Body of pancreas (tissue), 4 donors: ENCODE measurements around the gene SLC26A9. TPM values are rescaled to one million over a fixed set of nuclear protein-coding genes. Genes with fewer than 3 reads are reported as not detected.
"Not testable (repeated sequence)": the region's sequence is repeated elsewhere in the genome, so short reads cannot be mapped to it uniquely, and the experiment has no call there.

Experiments used
- ATAC-seq: fragments of 150-250 bp; one replicate; pipeline ENCODE4 v1.9.1; 2016
- DNase-seq, 4 donors: peaks; one replicate each; pipeline ENCODE4 v3.0.0-alpha.2; 2019
- H3K27ac ChIP-seq, 4 donors: fragments of 200-600 bp; sonication (generic); 1 replicate in 3 of 4; 2 replicates in 1 of 4; pipeline versions ENCODE4 v1.5.1 to v1.6.1; 2016 to 2019; ENCODE audit warnings: mild to moderate bottlenecking in 1 of 4, mixed read lengths in 1 of 4, moderate library complexity in 1 of 4
- H3K27me3 ChIP-seq, 2 donors: fragments of 200-600 bp; sonication (generic); one replicate each; pipeline ENCODE4 v1.6.0; 2016; ENCODE audit warnings: mild to moderate bottlenecking in 1 of 2
- H3K36me3 ChIP-seq, 2 donors: fragments of 200-600 bp; sonication (generic); replicated peaks in 1 of 2; 2 replicates each; pipeline ENCODE4 v1.5.1; 2016; ENCODE audit warnings: low read depth in 2 of 2; ENCODE audit not compliant: insufficient read depth in 1 of 2
- H3K4me1 ChIP-seq: fragments of 200-600 bp; sonication (generic); one replicate; pipeline ENCODE4 v1.6.0; 2016
- H3K4me3 ChIP-seq, 2 donors: fragments of 200-600 bp; sonication (generic); 1 replicate in 1 of 2; 2 replicates in 1 of 2; pipeline ENCODE4 v1.5.1; 2016 to 2019
- H3K9me3 ChIP-seq, 3 donors: fragments of 200-600 bp; sonication (generic); 1 replicate in 2 of 3; 2 replicates in 1 of 3; pipeline ENCODE4 v1.5.1; 2016
- CTCF ChIP-seq, 7 experiments: fragments of 450-650 bp in 4 of 7; fragments of 200-600 bp in 3 of 7; sonication (generic) in 3 of 7; IDR thresholded peaks; one replicate each; pipeline ENCODE4 v1.5.1; 2016 to 2019; ENCODE audit warnings: antibody characterized with exemption in 7 of 7
- POLR2A ChIP-seq, 3 donors: fragments of 450-650 bp; IDR thresholded peaks; one replicate each; pipeline ENCODE4 v1.6.1; 2016; ENCODE audit warnings: antibody characterized with exemption in 3 of 3, mild to moderate bottlenecking in 2 of 3
- WGBS, 2 donors: methylation state at CpG; one replicate each; pipeline ENCODE4 v1.1.5; 2017; 5-methylcytosine and 5-hydroxymethylcytosine counted together
- intact Hi-C: fragments of 100-400 bp; cut with DNase I; formaldehyde crosslinking; loops from one replicate; pipeline ENCODE4 v1.15.1; 2023
- total RNA-seq, 2 donors: library from RNA; depleted of rRNA; stranded (reverse); fragments of >200 nt; gene quantifications; one replicate each; pipeline ENCODE4 v1.1.0, GENCODE V29; 2016

The SLC26A9 gene
- total RNA-seq, 2 donors from 2014 or later = 0.78 to 1.6 TPM

GRCh38 chr1:205880923-205881322, 62.3 kb downstream of the SLC26A9 start:
- no peaks in the 10 kb centered on the region for H3K36me3 ChIP-seq
- intact Hi-C loops = no loop called here

GRCh38 chr1:205879974-205880373, 63.3 kb downstream of the SLC26A9 start:
- H3K36me3 ChIP-seq = no peaks in the 10 kb centered on the region
- no peak overlapping the region for H3K4me3 ChIP-seq
- TF ChIP-seq POLR2A (IDR thresholded peaks at IDR 0.05) (no peak), CTCF (IDR thresholded peaks at IDR 0.05) (no peak)
- DNase-seq = no peak
- 76 to 82% methylated on average over 1 of the region's 1 CpG for WGBS, 2 donors
- intact Hi-C loops = no loop called here
- H3K27me3 ChIP-seq = no peaks in the 10 kb centered on the region
- no peaks in the 10 kb centered on the region for H3K9me3 ChIP-seq
- H3K27ac ChIP-seq = no peak overlapping the region
- ATAC-seq = no peak
- no peaks in the 10 kb centered on the region for H3K4me1 ChIP-seq

More at GRCh38 chr1:205880923-205881322, 62.3 kb downstream of the SLC26A9 start:
- TF ChIP-seq POLR2A (IDR thresholded peaks at IDR 0.05) = no peak
- TF ChIP-seq CTCF (IDR thresholded peaks at IDR 0.05) = no peak
- H3K4me1 ChIP-seq = no peaks in the 10 kb centered on the region
- no peak overlapping the region for H3K27ac ChIP-seq
- no peak for ATAC-seq
- H3K9me3 ChIP-seq = no peaks in the 10 kb centered on the region
- H3K4me3 ChIP-seq = no peak overlapping the region
- no peak for DNase-seq
- H3K27me3 ChIP-seq = no peaks in the 10 kb centered on the region

- TF ChIP-seq CTCF (IDR thresholded peaks at IDR 0.05) (no peak), POLR2A (IDR thresholded peaks at IDR 0.05) (no peak)
- Histone ChIP-seq H3K4me3 (no peak overlapping the region), H3K36me3 (no peaks in the 10 kb centered on the region), H3K27ac (no peak overlapping the region), H3K27me3 (no peaks in the 10 kb centered on the region), H3K9me3 (no peaks in the 10 kb centered on the region), H3K4me1 (no peaks in the 10 kb centered on the region)
- DNase-seq (no peak), ATAC-seq (no peak)
- intact Hi-C loops = no loop called here
Measured at GRCh38 chr1:205878026-205878425, 65.2 kb downstream of the SLC26A9 start.

- H3K27me3 ChIP-seq, intact Hi-C loops, ATAC-seq, H3K4me3 ChIP-seq, DNase-seq, H3K9me3 ChIP-seq, H3K36me3 ChIP-seq, H3K27ac ChIP-seq: not testable (repeated sequence)
- H3K4me1 ChIP-seq = peaks cover 23% of the 10 kb centered on the region
Measured at GRCh38 chr1:205873148-205873547, 70.1 kb downstream of the SLC26A9 start.

- Histone ChIP-seq H3K9me3 (no peaks in the 10 kb centered on the region), H3K27me3 (no peaks in the 10 kb centered on the region), H3K27ac (no peak overlapping the region), H3K4me3 (no peak overlapping the region), H3K4me1 (peaks cover 28% of the 10 kb centered on the region), H3K36me3 (no peaks in the 10 kb centered on the region)
- ATAC-seq (no peak), DNase-seq (no peak)
- no peak for TF ChIP-seq POLR2A (IDR thresholded peaks at IDR 0.05)
- TF ChIP-seq CTCF (IDR thresholded peaks at IDR 0.05) = no peak
- intact Hi-C loops = no loop called here
- WGBS, 2 donors = 31 to 47% methylated on average over 2 of the region's 2 CpGs
Measured at GRCh38 chr1:205870236-205870635, 73.0 kb downstream of the SLC26A9 start.

Other genes with a start within 250 kb of the SLC26A9 start
- 10 to 100 TPM; 37.6 to 39.2 TPM for gene NUCKS1, start 193.3 kb downstream of the SLC26A9 start, total RNA-seq
- 10 to 100 TPM in 1 of 2 donors, 1 to 10 TPM in 1; 7.6 to 11.2 TPM for gene RAB29, start 168.0 kb downstream of the SLC26A9 start, total RNA-seq
- 10 to 100 TPM; 36.9 to 41.8 TPM for gene SLC41A1, start 130.3 kb downstream of the SLC26A9 start, total RNA-seq
- gene PM20D1, start 93.3 kb downstream of the SLC26A9 start, total RNA-seq = 100 to 1,000 TPM in 1 of 2 donors, 10 to 100 TPM in 1; 13.0 to 103 TPM
- under 1 TPM in 1 of 2 donors, not detected in 1; 0.78 TPM for gene RAB7B, start 59.9 kb upstream of the SLC26A9 start, total RNA-seq
- gene CTSE, start 80.4 kb upstream of the SLC26A9 start, total RNA-seq = 10 to 100 TPM in 1 of 2 donors, 1 to 10 TPM in 1; 4.9 to 28.3 TPM
- gene RHEX, start 109.7 kb upstream of the SLC26A9 start, total RNA-seq = under 1 TPM in 1 of 2 donors, not detected in 1; 0.52 TPM
- under 1 TPM in 1 of 2 donors, not detected in 1; 0.78 TPM for gene AVPR1B, start 173.9 kb upstream of the SLC26A9 start, total RNA-seq